ENCODE results near the gene OPALIN. TPM values are rescaled to one million over a fixed set of nuclear protein-coding genes. Genes with fewer than 3 reads are reported as not detected.

The OPALIN gene
- total RNA-seq, 1 donor, result not detected

GRCh38 chr10:96402417-96403305 lies 43.9 kb upstream of the OPALIN start:
- no peaks in the 10 kb centered on the region for H3K79me2 ChIP-seq (ENCODE audit: insufficient read depth, low read length)
- peaks cover 19% of the 10 kb centered on the region for H3K27me3 ChIP-seq (ENCODE audit: insufficient read depth, low read length)
- H3K4me2 ChIP-seq (ENCODE audit: insufficient read depth, low read length), result no peak overlapping the region
- H3K4me3 ChIP-seq (ENCODE audit: insufficient read depth, low read length), result no peak overlapping the region
- TF ChIP-seq CTCF (IDR thresholded peaks at IDR 0.05; ENCODE audit: extremely low read depth, low read depth, low read length), result no peak
- H4K20me1 ChIP-seq (ENCODE audit: insufficient read depth, low read length), result no peaks in the 10 kb centered on the region
- H3K4me1 ChIP-seq (ENCODE audit: insufficient read depth, low read length), result no peaks in the 10 kb centered on the region
- no peak overlapping the region for H3K27ac ChIP-seq (ENCODE audit: low read depth, low read length)
- no peaks in the 10 kb centered on the region for H3K36me3 ChIP-seq (ENCODE audit: insufficient read depth, low read length)
- H2AFZ ChIP-seq (ENCODE audit: low read length), result no peak overlapping the region
- DNase-seq (ENCODE audit: insufficient read length, low spot score, missing footprints), result no peak
- H3K9me3 ChIP-seq (ENCODE audit: low read depth, low read length), result no peaks in the 10 kb centered on the region

GRCh38 chr10:96401036-96401435 lies 42.2 kb upstream of the OPALIN start:
- H3K4me3 ChIP-seq (ENCODE audit: insufficient read depth, low read length), result no peak overlapping the region
- H3K4me2 ChIP-seq (ENCODE audit: insufficient read depth, low read length), result no peak overlapping the region
- no peak overlapping the region for H3K27ac ChIP-seq (ENCODE audit: low read depth, low read length)
- no peaks in the 10 kb centered on the region for H3K4me1 ChIP-seq (ENCODE audit: insufficient read depth, low read length)
- no peaks in the 10 kb centered on the region for H4K20me1 ChIP-seq (ENCODE audit: insufficient read depth, low read length)
- DNase-seq (ENCODE audit: insufficient read length, low spot score, missing footprints), result no peak
- H3K79me2 ChIP-seq (ENCODE audit: insufficient read depth, low read length), result no peaks in the 10 kb centered on the region
- peaks cover 28% of the 10 kb centered on the region for H3K27me3 ChIP-seq (ENCODE audit: insufficient read depth, low read length)
- no peak overlapping the region for H2AFZ ChIP-seq (ENCODE audit: low read length)
- no peaks in the 10 kb centered on the region for H3K9me3 ChIP-seq (ENCODE audit: low read depth, low read length)
- H3K36me3 ChIP-seq (ENCODE audit: insufficient read depth, low read length), result no peaks in the 10 kb centered on the region
- TF ChIP-seq CTCF (IDR thresholded peaks at IDR 0.05; ENCODE audit: extremely low read depth, low read depth, low read length), result no peak

- Histone ChIP-seq H3K4me1 (ENCODE audit: insufficient read depth, low read length) (no peaks in the 10 kb centered on the region), H3K79me2 (ENCODE audit: insufficient read depth, low read length) (no peaks in the 10 kb centered on the region), H2AFZ (ENCODE audit: low read length) (no peak overlapping the region), H3K4me3 (ENCODE audit: insufficient read depth, low read length) (no peak overlapping the region), H3K27ac (ENCODE audit: low read depth, low read length) (no peak overlapping the region), H3K4me2 (ENCODE audit: insufficient read depth, low read length) (no peak overlapping the region), H4K20me1 (ENCODE audit: insufficient read depth, low read length) (no peaks in the 10 kb centered on the region), H3K27me3 (ENCODE audit: insufficient read depth, low read length) (peaks cover 32% of the 10 kb centered on the region), H3K36me3 (ENCODE audit: insufficient read depth, low read length) (no peaks in the 10 kb centered on the region), H3K9me3 (ENCODE audit: low read depth, low read length) (no peaks in the 10 kb centered on the region)
- no peak for TF ChIP-seq CTCF (IDR thresholded peaks at IDR 0.05; ENCODE audit: extremely low read depth, low read depth, low read length)
- no peak for DNase-seq (ENCODE audit: insufficient read length, low spot score, missing footprints)
These were observed 41.7 kb upstream of the OPALIN start for GRCh38 chr10:96400465-96400864.

- Histone ChIP-seq H3K9me3 (ENCODE audit: low read depth, low read length) (no peaks in the 10 kb centered on the region), H3K4me1 (ENCODE audit: insufficient read depth, low read length) (no peaks in the 10 kb centered on the region), H2AFZ (ENCODE audit: low read length) (no peak overlapping the region), H3K27ac (ENCODE audit: low read depth, low read length) (no peak overlapping the region), H3K79me2 (ENCODE audit: insufficient read depth, low read length) (no peaks in the 10 kb centered on the region), H3K36me3 (ENCODE audit: insufficient read depth, low read length) (no peaks in the 10 kb centered on the region), H4K20me1 (ENCODE audit: insufficient read depth, low read length) (no peaks in the 10 kb centered on the region), H3K4me2 (ENCODE audit: insufficient read depth, low read length) (no peak overlapping the region), H3K27me3 (ENCODE audit: insufficient read depth, low read length) (peaks cover 53% of the 10 kb centered on the region), H3K4me3 (ENCODE audit: insufficient read depth, low read length) (no peak overlapping the region)
- TF ChIP-seq CTCF (IDR thresholded peaks at IDR 0.05; ENCODE audit: extremely low read depth, low read depth, low read length), result no peak
- no peak for DNase-seq (ENCODE audit: insufficient read length, low spot score, missing footprints)
These were observed 39.1 kb upstream of the OPALIN start for GRCh38 chr10:96397902-96398301.
